Colonic mucosa (tissue), 4 donors: ENCODE data around the gene ARHGEF40. TPM values are rescaled to one million over a fixed set of nuclear protein-coding genes. Genes with fewer than 3 reads are reported as not detected.

Experiments
- DNase-seq: peaks from one replicate; pipeline ENCODE4 v3.0.0-alpha.2; 2020
- H3K27ac ChIP-seq: fragments of 200-600 bp; one replicate; pipeline ENCODE4 v1.8.0; 2021
- H3K27me3 ChIP-seq: fragments of 200-600 bp; one replicate; pipeline ENCODE4 v1.8.0; 2021
- H3K36me3 ChIP-seq: fragments of 200-600 bp; one replicate; pipeline ENCODE4 v1.8.0; 2021
- H3K4me1 ChIP-seq: fragments of 200-600 bp; one replicate; pipeline ENCODE4 v1.8.0; 2021; ENCODE audit warnings: mild to moderate bottlenecking
- H3K4me3 ChIP-seq: fragments of 200-600 bp; one replicate; pipeline ENCODE4 v1.8.0; 2021
- H3K9ac ChIP-seq, 2 donors: one replicate each; pipeline ENCODE4 v1.7.0; 2013; ENCODE audit warnings: control low read depth in 2 of 2, low read depth in 2 of 2, low read length in 2 of 2
- H3K9me3 ChIP-seq: fragments of 200-600 bp; one replicate; pipeline ENCODE4 v1.8.0; 2021
- intact Hi-C: fragments of 100-400 bp; cut with DNase I; formaldehyde crosslinking; loops from one replicate; pipeline ENCODE4 v1.14.1; 2022
- total RNA-seq, 2 donors: library from RNA; stranded (reverse); fragmentation: NEBNext Ultra II Directional in 1 of 2; extraction: Animal tissue kit (Norgen Biotek cat#: 25700) in 1 of 2; gene quantifications; one replicate each; pipeline ENCODE4 v1.2.1, GENCODE V29; 2021
- TF ChIP-seq, protein P1 (sequence below): fragments of 200-600 bp; IDR thresholded peaks from one replicate; pipeline ENCODE4 v1.8.0; 2022; ENCODE audit warnings: antibody characterized with exemption, mild to moderate bottlenecking
- donor health status: healthy.
- donor health status: DM: no; HTN: no; CAD: no.
- donor health status: DM: no; HTN: no; CAD: no.

The ARHGEF40 gene
- total RNA-seq, 2 donors from 2014 or later, result 49.5 to 66.9 TPM

DNA sequence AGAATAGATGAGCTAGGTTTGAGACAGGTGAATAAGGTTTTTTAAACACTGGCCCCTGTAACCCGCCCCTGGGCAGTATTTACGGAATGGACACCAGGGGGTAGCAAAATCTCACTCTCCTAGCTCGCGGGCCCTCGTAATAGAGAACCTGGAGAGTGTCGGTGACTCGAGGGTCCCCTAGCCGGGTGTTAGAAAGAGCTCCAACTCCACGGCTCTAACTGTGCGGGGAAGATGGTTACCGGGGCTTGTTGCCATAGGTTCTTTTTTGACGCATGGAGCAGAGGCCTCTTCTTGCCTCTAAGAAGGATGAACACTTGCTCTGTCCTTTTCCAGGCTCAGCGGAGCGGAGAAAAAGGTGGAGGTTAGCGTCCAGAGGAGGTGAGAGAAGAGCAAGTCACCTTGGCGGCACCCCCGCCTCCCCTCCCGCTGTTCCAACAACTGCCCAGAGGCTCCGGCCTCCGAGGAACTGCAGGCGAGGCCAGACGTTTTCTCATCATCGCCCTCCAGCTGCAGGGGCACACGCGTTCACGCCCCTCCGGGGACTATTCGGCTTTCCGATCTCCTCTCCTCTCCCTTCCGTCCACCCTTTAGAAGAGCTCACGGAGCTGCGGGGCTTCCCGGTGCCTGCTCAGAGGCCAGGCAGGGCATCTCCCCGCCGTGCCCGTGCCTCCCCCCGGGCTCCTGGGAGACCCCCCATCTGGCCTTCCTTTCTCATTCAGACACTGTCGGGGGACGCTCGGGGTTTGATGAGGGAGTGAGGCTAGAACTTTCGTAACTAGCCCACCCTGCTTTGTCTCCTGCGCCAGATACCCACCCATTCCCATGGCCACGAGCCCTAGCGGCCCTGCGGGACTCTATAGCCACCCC is 1.4 kb upstream of the ARHGEF40 start:
- peak overlapping the region; percentile 90 for H3K27ac ChIP-seq
- DNase-seq, result peak; percentile 73
- peak overlapping the region; percentile 68 for H3K4me3 ChIP-seq
- peaks cover 14% of the 10 kb centered on the region for H3K4me1 ChIP-seq
- TF ChIP-seq, protein P1, sequence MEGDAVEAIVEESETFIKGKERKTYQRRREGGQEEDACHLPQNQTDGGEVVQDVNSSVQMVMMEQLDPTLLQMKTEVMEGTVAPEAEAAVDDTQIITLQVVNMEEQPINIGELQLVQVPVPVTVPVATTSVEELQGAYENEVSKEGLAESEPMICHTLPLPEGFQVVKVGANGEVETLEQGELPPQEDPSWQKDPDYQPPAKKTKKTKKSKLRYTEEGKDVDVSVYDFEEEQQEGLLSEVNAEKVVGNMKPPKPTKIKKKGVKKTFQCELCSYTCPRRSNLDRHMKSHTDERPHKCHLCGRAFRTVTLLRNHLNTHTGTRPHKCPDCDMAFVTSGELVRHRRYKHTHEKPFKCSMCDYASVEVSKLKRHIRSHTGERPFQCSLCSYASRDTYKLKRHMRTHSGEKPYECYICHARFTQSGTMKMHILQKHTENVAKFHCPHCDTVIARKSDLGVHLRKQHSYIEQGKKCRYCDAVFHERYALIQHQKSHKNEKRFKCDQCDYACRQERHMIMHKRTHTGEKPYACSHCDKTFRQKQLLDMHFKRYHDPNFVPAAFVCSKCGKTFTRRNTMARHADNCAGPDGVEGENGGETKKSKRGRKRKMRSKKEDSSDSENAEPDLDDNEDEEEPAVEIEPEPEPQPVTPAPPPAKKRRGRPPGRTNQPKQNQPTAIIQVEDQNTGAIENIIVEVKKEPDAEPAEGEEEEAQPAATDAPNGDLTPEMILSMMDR, result peak; percentile 44
- H3K27me3 ChIP-seq, result no peaks in the 10 kb centered on the region
- intact Hi-C loops, result loop anchor here (2.0 to 5.0 kb wide), 2 partner anchors 22 to 39 kb away; no protein-coding TSS in a partner anchor
- no peaks in the 10 kb centered on the region for H3K9me3 ChIP-seq
- H3K9ac ChIP-seq, result peak overlapping the region; percentile 64 to 77
- no peaks in the 10 kb centered on the region for H3K36me3 ChIP-seq

GRCh38 chr14:21069388-21070082 is 569 bp upstream of the ARHGEF40 start:
- H3K27ac ChIP-seq, result peak overlapping the region; percentile 90
- H3K36me3 ChIP-seq, result peaks cover 3% of the 10 kb centered on the region
- no peaks in the 10 kb centered on the region for H3K27me3 ChIP-seq
- peak overlapping the region; percentile 68 for H3K4me3 ChIP-seq
- peaks cover 14% of the 10 kb centered on the region for H3K4me1 ChIP-seq
- no peaks in the 10 kb centered on the region for H3K9me3 ChIP-seq
- no peak for DNase-seq
- TF ChIP-seq, protein P1, result no peak
- intact Hi-C loops, result loop anchor here (2.0 to 5.0 kb wide), 2 partner anchors 21 to 38 kb away; no protein-coding TSS in a partner anchor
- H3K9ac ChIP-seq, result peak overlapping the region; percentile 64 to 77

- H3K36me3 ChIP-seq, result peaks cover 9% of the 10 kb centered on the region
- peak overlapping the region; percentile 91 to 99 for H3K9ac ChIP-seq
- intact Hi-C loops, result no loop called here
- peak overlapping the region; percentile 90 for H3K27ac ChIP-seq
- H3K4me1 ChIP-seq, result peaks cover 14% of the 10 kb centered on the region
- TF ChIP-seq, protein P1, result no peak
- DNase-seq, result peak; percentile 82
- peak overlapping the region; percentile 68 for H3K4me3 ChIP-seq
- H3K27me3 ChIP-seq, result no peaks in the 10 kb centered on the region
- H3K9me3 ChIP-seq, result no peaks in the 10 kb centered on the region
Observed at GRCh38 chr14:21070610-21071224, 613 bp downstream of the ARHGEF40 start.

GRCh38 chr14:21071225-21072030 is 1.3 kb downstream of the ARHGEF40 start:
- peaks cover 9% of the 10 kb centered on the region for H3K36me3 ChIP-seq
- no peaks in the 10 kb centered on the region for H3K27me3 ChIP-seq
- peak overlapping the region; percentile 90 for H3K27ac ChIP-seq
- TF ChIP-seq, protein P1, result no peak
- H3K9ac ChIP-seq, result peak overlapping the region; percentile 91 to 99
- intact Hi-C loops, result no loop called here
- no peaks in the 10 kb centered on the region for H3K9me3 ChIP-seq
- H3K4me1 ChIP-seq, result peaks cover 14% of the 10 kb centered on the region
- DNase-seq, result peak; percentile 86
- peak overlapping the region; percentile 68 for H3K4me3 ChIP-seq
